ENCODE results near the gene KIRREL2.
"Not testable (repeated sequence)": the region's sequence is repeated elsewhere in the genome, so short reads cannot be mapped to it uniquely, and the experiment has no call there.

The KIRREL2 gene

GRCh38 chr19:35830986-35831385, 25.7 kb upstream of the KIRREL2 start:
- DNase-seq (ENCODE audit: low spot score) = no peak
- TF ChIP-seq, protein P1, sequence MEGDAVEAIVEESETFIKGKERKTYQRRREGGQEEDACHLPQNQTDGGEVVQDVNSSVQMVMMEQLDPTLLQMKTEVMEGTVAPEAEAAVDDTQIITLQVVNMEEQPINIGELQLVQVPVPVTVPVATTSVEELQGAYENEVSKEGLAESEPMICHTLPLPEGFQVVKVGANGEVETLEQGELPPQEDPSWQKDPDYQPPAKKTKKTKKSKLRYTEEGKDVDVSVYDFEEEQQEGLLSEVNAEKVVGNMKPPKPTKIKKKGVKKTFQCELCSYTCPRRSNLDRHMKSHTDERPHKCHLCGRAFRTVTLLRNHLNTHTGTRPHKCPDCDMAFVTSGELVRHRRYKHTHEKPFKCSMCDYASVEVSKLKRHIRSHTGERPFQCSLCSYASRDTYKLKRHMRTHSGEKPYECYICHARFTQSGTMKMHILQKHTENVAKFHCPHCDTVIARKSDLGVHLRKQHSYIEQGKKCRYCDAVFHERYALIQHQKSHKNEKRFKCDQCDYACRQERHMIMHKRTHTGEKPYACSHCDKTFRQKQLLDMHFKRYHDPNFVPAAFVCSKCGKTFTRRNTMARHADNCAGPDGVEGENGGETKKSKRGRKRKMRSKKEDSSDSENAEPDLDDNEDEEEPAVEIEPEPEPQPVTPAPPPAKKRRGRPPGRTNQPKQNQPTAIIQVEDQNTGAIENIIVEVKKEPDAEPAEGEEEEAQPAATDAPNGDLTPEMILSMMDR (IDR thresholded peaks at IDR 0.05; ENCODE audit: borderline replicate concordance, control extremely low read depth, extremely low read depth, insufficient read depth, missing control alignments) = no peak
- in situ Hi-C loops (cut with MboI; ENCODE audit: low sequenced_read_pairs, unreplicated experiment) = no loop called here

GRCh38 chr19:35832054-35832453, 24.7 kb upstream of the KIRREL2 start:
- DNase-seq (ENCODE audit: low spot score) = no peak
- in situ Hi-C loops (cut with MboI; ENCODE audit: low sequenced_read_pairs, unreplicated experiment) = no loop called here
- TF ChIP-seq, protein P1 (IDR thresholded peaks at IDR 0.05; ENCODE audit: borderline replicate concordance, control extremely low read depth, extremely low read depth, insufficient read depth, missing control alignments) = no peak

DNA sequence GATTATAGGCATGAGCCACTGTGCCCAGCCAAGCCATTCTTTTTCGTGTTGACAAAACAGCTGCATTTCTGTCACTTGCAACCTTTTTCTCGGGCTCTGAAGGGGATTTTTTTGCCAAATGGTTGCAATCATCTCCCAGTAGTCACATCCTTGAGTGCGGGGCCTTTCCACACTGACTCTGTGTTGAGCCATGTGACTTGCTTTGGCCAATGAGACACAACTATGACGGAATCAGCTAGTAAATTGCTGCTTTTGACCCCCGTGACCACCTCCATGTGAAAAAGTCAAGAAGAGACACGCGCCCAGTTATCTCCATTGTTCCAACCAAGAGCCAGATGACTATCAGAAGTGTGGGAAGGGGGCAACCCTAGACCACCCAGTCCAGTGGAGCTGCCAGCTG, 22.7 kb upstream of the KIRREL2 start:
- in situ Hi-C loops (cut with MboI; ENCODE audit: low sequenced_read_pairs, unreplicated experiment) = no loop called here
- TF ChIP-seq, protein P1 (IDR thresholded peaks at IDR 0.05; ENCODE audit: borderline replicate concordance, control extremely low read depth, extremely low read depth, insufficient read depth, missing control alignments) = no peak
- DNase-seq (ENCODE audit: low spot score) = no peak

- in situ Hi-C loops (cut with MboI; ENCODE audit: low sequenced_read_pairs, unreplicated experiment); DNase-seq (ENCODE audit: low spot score): not testable (repeated sequence)
Measured at GRCh38 chr19:35836096-35836495, 20.6 kb upstream of the KIRREL2 start.

DNA sequence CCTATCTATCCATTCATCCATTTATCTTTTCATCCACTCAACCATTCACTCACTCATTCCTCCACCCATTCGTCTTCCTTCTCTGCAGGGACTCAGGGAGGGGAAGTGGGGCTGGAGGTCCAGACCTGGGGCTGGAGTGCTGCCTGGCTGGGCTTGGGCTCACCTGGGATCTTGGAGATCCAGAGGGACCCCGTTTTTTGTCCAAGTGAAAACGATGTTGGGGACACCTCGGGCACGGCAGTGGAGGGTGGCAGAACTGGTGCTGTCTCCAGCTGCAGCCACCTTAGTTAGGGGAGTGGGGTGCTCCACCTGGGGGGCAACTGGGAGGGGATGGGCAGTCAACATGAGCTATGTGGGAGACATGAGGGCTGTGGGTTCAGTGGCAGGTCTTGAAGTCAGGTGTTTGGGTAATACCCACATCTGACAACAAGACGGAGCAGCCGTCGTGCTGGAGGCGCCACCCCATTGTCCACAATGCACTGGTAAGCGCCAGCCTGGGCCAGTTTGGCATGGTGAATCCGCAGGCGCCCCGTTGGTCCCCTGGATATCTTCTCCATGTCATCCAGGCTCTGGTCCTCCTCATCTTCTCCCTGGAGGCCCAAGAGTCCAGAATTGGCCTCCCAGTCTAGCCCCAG, 14.6 kb upstream of the KIRREL2 start:
- no peak for DNase-seq (ENCODE audit: low spot score)
- in situ Hi-C loops (cut with MboI; ENCODE audit: low sequenced_read_pairs, unreplicated experiment) = no loop called here
- TF ChIP-seq, protein P1 (IDR thresholded peaks at IDR 0.05; ENCODE audit: borderline replicate concordance, control extremely low read depth, extremely low read depth, insufficient read depth, missing control alignments) = no peak

DNA sequence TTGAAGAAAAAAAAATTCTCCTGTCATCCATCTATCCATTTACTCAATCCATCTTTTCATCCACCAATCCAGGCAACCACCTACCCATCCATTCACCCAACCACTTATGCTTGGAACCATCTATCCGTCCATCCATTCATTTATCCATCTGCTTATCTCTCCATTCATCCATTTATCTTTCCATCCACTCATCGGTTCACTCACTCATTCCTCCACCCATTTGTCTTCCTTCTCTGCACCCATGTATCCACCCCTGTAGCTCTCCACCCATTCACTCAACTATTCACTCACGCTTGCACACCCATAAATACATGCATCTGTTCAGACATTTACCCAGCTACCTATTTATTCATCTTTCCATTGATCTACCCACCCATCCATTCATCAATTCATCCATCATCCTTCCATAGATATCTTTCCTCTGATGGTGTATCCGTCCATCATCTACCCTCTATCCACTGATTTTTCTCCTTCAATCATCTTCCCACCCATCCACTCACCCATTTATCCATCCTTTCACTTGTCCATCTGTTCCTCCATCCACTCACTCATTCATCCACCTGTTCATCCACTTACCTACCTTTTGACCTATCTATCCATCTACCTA, 13.9 kb upstream of the KIRREL2 start:
- DNase-seq (ENCODE audit: low spot score) = no peak
- in situ Hi-C loops (cut with MboI; ENCODE audit: low sequenced_read_pairs, unreplicated experiment) = no loop called here
- TF ChIP-seq, protein P1 (IDR thresholded peaks at IDR 0.05; ENCODE audit: borderline replicate concordance, control extremely low read depth, extremely low read depth, insufficient read depth, missing control alignments) = no peak

DNA sequence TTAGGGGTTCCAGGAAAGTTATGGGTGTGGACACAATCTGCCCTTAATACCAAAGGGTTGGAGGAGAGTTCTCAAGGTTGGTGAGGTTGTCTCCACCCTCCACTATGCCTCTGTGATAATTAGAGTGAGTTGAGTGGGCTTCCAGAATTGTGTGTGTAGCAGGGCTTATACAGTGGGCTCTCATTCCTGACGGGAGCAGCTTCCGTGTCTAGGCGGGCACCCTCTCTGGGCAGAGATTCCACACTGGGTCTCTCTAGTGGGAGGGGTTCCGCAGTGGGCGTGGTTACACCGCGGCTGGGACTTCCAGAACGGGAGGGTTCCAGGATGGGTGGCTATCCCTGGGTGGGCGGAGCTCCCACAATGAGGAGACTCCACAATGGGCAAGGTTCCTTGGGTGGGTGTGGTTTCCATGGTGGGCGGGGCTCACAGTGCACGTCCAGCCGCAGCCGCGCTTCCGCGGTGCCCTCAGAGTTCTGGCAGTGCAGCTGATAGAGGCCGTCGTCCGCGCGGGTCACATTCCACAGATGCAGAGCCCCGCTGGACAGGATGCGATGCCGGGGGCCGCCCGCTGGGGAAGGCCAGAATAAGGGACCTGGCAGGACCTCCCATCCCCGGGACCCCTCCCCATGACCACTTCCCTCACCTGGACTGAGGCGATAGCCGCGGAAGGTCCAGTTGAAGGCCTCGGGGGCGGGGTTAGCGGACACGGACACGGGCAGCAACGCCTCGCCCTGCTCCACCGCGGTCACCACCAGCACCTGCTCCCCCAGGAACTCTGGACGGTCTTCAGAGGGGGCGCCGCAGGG, 12.8 kb upstream of the KIRREL2 start:
- in situ Hi-C loops (cut with MboI; ENCODE audit: low sequenced_read_pairs, unreplicated experiment) = no loop called here
- DNase-seq (ENCODE audit: low spot score) = no peak
- TF ChIP-seq, protein P1 (IDR thresholded peaks at IDR 0.05; ENCODE audit: borderline replicate concordance, control extremely low read depth, extremely low read depth, insufficient read depth, missing control alignments) = no peak

Measured in GM13976 (cell line).